GM19452 (cell line): ENCODE data around the gene ABHD4.
"Not testable (repeated sequence)": the region's sequence is repeated elsewhere in the genome, so short reads cannot be mapped to it uniquely, and the experiment has no call there.

ENCODE experiments used
- ATAC-seq: cut with Tn5 transposase; IDR thresholded peaks from one replicate; pipeline ENCODE4 v1.9.1; 2021; ENCODE audit not compliant: unreplicated experiment

ABHD4 gene

GRCh38 chr14:22626590-22626989, 28.5 kb downstream of the ABHD4 start:
- no peak for ATAC-seq

- ATAC-seq, result no peak
Observed at GRCh38 chr14:22627506-22628263, 29.6 kb downstream of the ABHD4 start.

GRCh38 chr14:22629361-22629760, 31.3 kb downstream of the ABHD4 start:
- no peak for ATAC-seq

- ATAC-seq, result no peak
Observed at GRCh38 chr14:22630066-22630465, 32.0 kb downstream of the ABHD4 start.

GRCh38 chr14:22630486-22630885, 32.4 kb downstream of the ABHD4 start:
- ATAC-seq, result no peak

GRCh38 chr14:22634233-22634900, 36.3 kb downstream of the ABHD4 start:
- ATAC-seq, result no peak

- ATAC-seq, result not testable (repeated sequence)
Observed at GRCh38 chr14:22635980-22636379, 37.9 kb downstream of the ABHD4 start.

- no peak for ATAC-seq
Observed at GRCh38 chr14:22640192-22640591, 42.1 kb downstream of the ABHD4 start.

- ATAC-seq, result no peak
Observed at GRCh38 chr14:22641846-22642245, 43.7 kb downstream of the ABHD4 start.

- ATAC-seq, result no peak
Observed at GRCh38 chr14:22644305-22644635, 46.2 kb downstream of the ABHD4 start, which contains the start of gene OR6J1. Gene OR6J1 (minus strand): TSS chr14:22644352. CDS start chr14:22634811, 9,541 bp downstream.

GRCh38 chr14:22646570-22647254, 48.6 kb downstream of the ABHD4 start:
- no peak for ATAC-seq

- ATAC-seq, result no peak
Observed at GRCh38 chr14:22648506-22648905, 50.4 kb downstream of the ABHD4 start.

GRCh38 chr14:22650046-22650739, 52.1 kb downstream of the ABHD4 start:
- no peak for ATAC-seq

- ATAC-seq, result no peak
Observed at GRCh38 chr14:22650960-22651521, 52.9 kb downstream of the ABHD4 start.

- ATAC-seq, result no peak
Observed at GRCh38 chr14:22651586-22651985, 53.5 kb downstream of the ABHD4 start.

GRCh38 chr14:22653012-22653621, 55.0 kb downstream of the ABHD4 start:
- no peak for ATAC-seq

GRCh38 chr14:22656226-22656625, 58.1 kb downstream of the ABHD4 start:
- ATAC-seq, result no peak

GRCh38 chr14:22656945-22657731, 59.0 kb downstream of the ABHD4 start:
- no peak for ATAC-seq

- ATAC-seq, result no peak
Observed at GRCh38 chr14:22657861-22658260, 59.8 kb downstream of the ABHD4 start.

- no peak for ATAC-seq
Observed at GRCh38 chr14:22658946-22659345, 60.8 kb downstream of the ABHD4 start.
